ENCODE results near the gene FILIP1L.

FILIP1L gene

DNA sequence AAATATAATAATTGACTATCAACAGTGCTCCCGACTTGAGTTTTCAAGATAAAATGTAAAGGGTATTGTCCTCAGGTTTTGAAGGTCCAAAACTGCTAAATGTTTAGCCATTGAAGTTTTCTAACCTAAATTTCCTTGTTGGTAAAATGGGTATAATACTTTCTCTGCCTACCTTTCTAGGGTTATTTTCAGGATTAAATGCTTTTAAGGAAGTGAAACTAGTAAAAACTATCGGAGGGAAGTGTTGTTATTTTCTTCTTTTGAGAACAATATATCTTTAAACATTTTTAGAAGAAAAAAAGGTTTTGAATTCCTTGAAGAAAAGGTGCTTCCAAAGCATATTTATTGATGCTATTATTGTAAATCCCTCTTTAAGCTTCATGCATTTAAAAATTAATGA is 67.3 kb downstream of the FILIP1L start:
- H3K4me1 ChIP-seq = peaks cover 0 to 62% (median 29%) of the 10 kb centered on the region in 4 donors
- intact Hi-C loops (cut with DNase I; ENCODE audit: low total_unique reads) = no loop called here
- no peak for DNase-seq
- no peaks in the 10 kb centered on the region for H3K9me3 ChIP-seq
- no peaks in the 10 kb centered on the region for H3K27me3 ChIP-seq
- no peak overlapping the region for H3K4me3 ChIP-seq
- no peaks in the 10 kb centered on the region for H3K36me3 ChIP-seq
- no peak for TF ChIP-seq CTCF (IDR thresholded peaks at IDR 0.05)
- H3K27ac ChIP-seq = peak overlapping the region; percentile 58

DNA sequence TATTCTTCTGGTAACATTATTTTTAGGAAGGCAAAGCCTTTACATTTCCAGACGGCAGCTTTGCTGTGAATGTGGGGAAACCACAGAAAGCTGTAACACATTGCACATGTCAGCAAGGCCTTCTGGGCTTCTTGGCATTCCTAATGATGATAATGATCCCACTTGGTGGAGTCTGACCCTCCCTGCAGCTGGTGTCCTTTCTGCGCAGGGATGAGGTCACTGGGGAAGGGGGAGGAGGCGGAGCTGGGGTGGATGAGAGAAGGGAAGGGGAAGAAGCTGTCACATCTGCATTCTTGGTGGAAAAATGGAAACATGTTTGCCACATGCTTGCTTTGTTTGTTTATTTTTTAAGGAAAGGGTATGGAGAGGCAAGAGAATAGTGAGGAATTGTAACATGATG is 68.6 kb downstream of the FILIP1L start:
- intact Hi-C loops (cut with DNase I; ENCODE audit: low total_unique reads) = no loop called here
- H3K4me1 ChIP-seq = peaks cover 0 to 75% (median 40%) of the 10 kb centered on the region in 4 donors
- no peak for TF ChIP-seq CTCF (IDR thresholded peaks at IDR 0.05)

DNA sequence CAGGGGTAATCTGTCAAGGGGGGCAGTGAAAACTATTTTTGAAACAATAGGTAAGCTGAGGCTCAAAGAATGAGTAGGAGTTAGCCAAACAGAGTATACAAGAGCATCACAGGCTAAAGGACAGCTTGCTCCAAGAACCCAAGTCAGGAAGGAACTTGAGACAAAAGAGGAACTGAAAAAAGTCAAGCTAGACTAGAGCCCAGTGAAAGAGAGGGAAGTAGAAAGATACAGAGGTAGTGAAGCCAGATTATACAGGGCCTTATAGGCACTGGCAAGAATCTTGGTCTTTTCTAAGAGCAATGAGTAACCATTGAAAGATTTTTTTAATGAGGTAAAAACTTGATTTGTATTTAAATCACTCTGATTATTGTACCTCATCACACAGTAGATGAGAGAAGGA is 69.9 kb downstream of the FILIP1L start:
- DNase-seq = no peak
- peak overlapping the region; percentile 73 to 79 for H3K27ac ChIP-seq
- intact Hi-C loops (cut with DNase I; ENCODE audit: low total_unique reads) = no loop called here
- no peak for TF ChIP-seq CTCF (IDR thresholded peaks at IDR 0.05)
- no peaks in the 10 kb centered on the region for H3K27me3 ChIP-seq
- H3K36me3 ChIP-seq = no peaks in the 10 kb centered on the region
- H3K4me3 ChIP-seq = no peak overlapping the region
- peaks cover 0 to 85% (median 47%) of the 10 kb centered on the region in 4 donors for H3K4me1 ChIP-seq
- no peaks in the 10 kb centered on the region for H3K9me3 ChIP-seq

More for the DNA sequence above, 68.6 kb downstream of the FILIP1L start:
- Histone ChIP-seq H3K27me3 (no peaks in the 10 kb centered on the region), H3K27ac (peak overlapping the region; percentile 2 to 79), H3K4me3 (no peak overlapping the region), H3K36me3 (no peaks in the 10 kb centered on the region), H3K9me3 (no peaks in the 10 kb centered on the region)
- DNase-seq = peak; percentile 63 to 77

DNA sequence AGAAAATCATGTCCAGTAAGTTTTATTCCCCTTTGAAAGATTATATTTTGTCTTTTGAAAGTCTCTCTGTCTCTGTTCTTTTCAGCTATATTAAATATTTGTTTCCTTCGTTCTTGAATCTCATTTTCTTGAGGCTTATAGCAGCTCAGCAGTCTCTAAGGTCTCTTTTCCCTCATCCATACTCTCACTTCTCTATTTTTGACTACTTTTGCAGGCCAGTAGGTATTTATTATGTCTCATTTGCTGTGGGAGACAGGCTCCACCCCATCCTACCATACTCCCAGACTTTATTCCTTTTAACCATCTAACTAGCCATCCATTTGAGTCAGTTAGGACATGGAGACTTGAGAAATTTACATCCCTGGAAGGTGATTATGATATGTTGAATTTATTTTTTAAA is 71.0 kb downstream of the FILIP1L start:
- Histone ChIP-seq H3K9me3 (no peaks in the 10 kb centered on the region), H3K4me1 (peaks cover 0 to 75% (median 47%) of the 10 kb centered on the region in 4 donors), H3K36me3 (no peaks in the 10 kb centered on the region), H3K27me3 (no peaks in the 10 kb centered on the region), H3K4me3 (no peak overlapping the region), H3K27ac (peak overlapping the region; percentile 73 to 79)
- DNase-seq = no peak
- intact Hi-C loops (cut with DNase I; ENCODE audit: low total_unique reads) = no loop called here
- TF ChIP-seq CTCF (IDR thresholded peaks at IDR 0.05) = no peak

DNA sequence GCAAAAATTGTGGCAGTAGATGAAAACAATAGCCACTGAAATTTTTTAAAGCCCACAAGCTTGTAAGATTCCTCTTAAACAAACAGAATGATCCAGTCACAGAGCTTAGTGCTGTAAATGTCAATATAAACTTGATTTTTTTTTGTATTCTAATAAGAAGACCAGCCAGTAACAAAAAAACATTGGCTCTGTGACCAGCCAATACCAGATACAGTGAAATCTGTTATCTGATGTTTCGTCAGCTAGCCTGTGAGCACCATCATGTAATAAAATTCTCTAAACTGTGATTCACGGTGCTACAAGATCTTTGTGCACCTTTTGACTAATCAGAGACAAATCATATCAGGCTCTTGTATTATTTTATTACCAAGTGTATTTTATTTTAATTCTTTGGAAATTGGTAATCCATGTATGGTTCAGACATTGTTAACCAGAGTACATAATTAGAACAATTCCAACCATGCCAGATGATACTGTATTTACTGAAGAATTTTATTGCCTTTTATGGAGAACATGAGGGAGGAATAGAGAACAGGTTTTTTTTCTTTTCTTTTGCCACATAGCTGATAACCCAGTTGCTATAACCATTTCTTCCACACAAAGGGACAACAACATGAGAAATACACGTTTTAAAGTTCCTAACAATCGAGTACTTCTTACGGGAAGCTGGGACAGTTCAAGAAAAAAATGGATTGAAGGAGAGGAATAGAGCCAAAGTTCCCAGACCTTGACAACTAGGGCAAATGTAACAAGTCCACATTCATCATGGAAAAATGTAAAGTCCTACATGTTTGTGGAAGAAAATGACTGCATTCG is 71.9 kb downstream of the FILIP1L start:
- no peaks in the 10 kb centered on the region for H3K27me3 ChIP-seq
- intact Hi-C loops (cut with DNase I; ENCODE audit: low total_unique reads) = no loop called here
- no peaks in the 10 kb centered on the region for H3K36me3 ChIP-seq
- H3K4me1 ChIP-seq = peaks cover 0 to 66% (median 41%) of the 10 kb centered on the region in 4 donors
- TF ChIP-seq CTCF (IDR thresholded peaks at IDR 0.05) = no peak
- no peak for DNase-seq
- no peak overlapping the region for H3K4me3 ChIP-seq
- H3K27ac ChIP-seq = peak overlapping the region; percentile 73 to 79
- no peaks in the 10 kb centered on the region for H3K9me3 ChIP-seq
